ENCODE results near the gene CABP2.
"Not testable (repeated sequence)": the region's sequence is repeated elsewhere in the genome, so short reads cannot be mapped to it uniquely, and the experiment has no call there.

CABP2 gene

DNA sequence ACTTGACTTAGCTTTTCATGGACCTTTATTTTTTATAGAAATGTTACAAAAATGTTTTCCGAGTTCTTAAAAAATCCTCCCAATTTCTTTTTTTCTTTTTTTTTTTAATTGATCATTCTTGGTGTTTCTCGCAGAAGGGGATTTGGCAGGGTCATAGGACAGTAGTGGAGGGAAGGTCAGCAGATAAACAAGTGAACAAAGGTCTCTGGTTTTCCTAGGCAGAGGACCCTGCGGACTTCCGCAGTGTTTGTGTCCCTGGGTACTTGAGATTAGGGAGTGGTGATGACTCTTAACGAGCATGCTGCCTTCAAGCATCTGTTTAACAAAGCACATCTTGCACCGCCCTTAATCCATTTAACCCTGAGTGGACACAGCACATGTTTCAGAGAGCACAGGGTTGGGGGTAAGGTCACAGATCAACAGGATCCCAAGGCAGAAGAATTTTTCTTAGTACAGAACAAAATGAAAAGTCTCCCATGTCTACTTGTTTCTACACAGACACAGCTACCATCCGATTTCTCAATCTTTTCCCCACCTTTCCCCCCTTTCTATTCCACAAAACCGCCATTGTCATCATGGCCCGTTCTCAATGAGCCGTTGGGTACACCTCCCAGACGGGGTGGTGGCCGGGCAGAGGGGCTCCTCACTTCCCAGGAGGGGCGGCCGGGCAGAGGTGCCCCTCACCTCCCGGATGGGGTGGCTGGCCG lies 45.7 kb downstream of the CABP2 start:
- not testable (repeated sequence) for FAIRE-seq; DNase-seq (ENCODE audit: low spot score)

DNA sequence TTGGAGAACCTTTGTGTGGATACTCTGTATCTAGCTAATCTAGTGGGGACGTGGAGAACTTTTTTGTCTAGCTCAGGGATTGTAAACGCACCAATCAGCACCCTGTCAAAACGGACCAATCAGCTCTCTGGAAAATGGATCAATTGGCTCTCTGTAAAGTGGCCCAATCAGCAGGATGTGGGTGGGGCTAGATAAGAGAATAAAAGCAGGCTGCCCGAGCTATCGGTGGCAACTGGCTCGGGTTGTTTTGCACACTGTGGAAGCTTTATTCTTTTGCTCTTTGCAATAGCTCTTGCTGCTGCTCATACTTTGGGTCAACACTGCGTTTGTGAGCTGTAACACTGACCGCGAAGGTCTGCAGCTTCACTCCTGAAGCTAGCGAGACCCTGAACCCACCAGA lies 46.6 kb downstream of the CABP2 start:
- FAIRE-seq; DNase-seq (ENCODE audit: low spot score): not testable (repeated sequence)

DNA sequence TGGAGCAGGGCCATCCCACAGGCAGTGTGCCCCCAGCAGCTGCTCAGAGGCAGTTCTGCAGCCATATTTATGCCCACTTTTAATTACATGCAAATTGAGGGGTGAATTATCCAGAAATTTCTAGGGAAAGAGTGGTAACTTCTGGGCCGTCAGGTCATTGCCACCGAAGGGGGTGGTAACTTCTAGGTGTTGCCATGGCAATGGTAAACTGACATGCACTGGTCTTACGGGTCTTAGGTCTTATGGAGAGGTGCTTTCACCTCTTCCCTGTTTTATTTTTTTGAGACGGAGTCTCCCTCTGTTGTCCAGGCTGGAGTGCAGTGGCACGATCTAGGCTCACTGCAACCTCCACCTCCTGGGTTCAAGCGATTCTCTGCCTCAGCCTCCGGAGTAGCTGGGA lies 50.4 kb downstream of the CABP2 start:
- FAIRE-seq (no peak), DNase-seq (ENCODE audit: low spot score) (no peak)

DNA sequence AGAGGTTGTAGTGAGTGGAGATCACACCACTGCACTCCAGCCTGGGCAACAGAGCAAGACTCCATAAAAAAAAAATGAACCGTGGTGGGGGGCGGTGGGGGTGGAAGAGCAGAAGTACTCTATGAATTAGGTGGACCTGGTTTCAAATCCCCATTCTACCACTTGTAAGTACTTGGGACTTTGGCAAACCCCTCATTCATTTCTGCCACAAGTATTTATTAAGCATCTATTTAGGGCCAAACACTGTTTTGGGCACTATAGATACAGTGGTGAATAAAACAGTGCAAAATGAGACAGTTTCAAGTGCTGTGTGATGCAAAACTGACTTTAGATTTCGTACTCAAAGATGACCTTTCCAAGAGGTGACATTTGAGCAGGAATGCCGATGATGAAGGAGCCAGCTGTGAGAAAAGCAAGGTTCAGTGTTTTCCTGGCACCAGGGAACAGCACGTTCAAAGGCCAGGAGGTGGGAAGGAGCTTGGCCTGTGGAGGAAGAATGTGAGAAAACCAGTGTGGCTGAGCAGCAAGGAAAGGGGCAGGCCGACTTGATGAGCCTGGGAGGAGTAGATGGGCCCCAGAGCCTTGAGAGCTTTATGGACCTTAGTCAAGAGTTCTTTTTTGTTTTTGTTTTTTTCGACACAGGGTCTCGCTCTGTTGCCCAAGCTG lies 52.8 kb downstream of the CABP2 start:
- FAIRE-seq (no peak), DNase-seq (ENCODE audit: low spot score) (no peak)

DNA sequence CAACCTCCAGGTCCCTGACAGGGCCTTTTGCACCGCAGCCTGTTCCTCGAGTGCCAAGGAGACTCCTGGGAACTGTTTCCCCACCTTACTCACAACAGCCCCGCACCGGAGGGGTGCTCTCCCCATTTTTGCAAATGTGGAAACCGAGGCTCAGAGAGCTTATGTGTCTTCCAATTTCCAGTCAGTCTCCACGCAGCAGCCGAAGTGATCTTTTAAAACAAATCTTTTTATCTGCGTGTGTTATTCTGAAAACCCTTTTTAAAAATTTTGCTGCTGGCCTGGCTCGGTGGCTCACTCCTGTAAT lies 53.8 kb downstream of the CABP2 start:
- FAIRE-seq (no peak), DNase-seq (ENCODE audit: low spot score) (no peak)
